ENCODE measurements around the gene VAV1.
"Not testable (repeated sequence)": the region's sequence is repeated elsewhere in the genome, so short reads cannot be mapped to it uniquely, and the experiment has no call there.

Gene VAV1

GRCh38 chr19:6868351-6868750, 95.8 kb downstream of the VAV1 start:
- no peaks in the 10 kb centered on the region for H3K4me1 ChIP-seq (ENCODE audit: insufficient read depth, low read length)
- no peaks in the 10 kb centered on the region for H3K27me3 ChIP-seq (ENCODE audit: insufficient read depth, low read length)
- H3K4me3 ChIP-seq (ENCODE audit: low read length) = no peak overlapping the region
- H3K9ac ChIP-seq (ENCODE audit: low read depth, low read length) = no peak overlapping the region
- no peaks in the 10 kb centered on the region for H3K36me3 ChIP-seq (ENCODE audit: insufficient read depth, low read depth, low read length)
- H3K27ac ChIP-seq (ENCODE audit: low read length) = no peak overlapping the region
- peaks cover 13% of the 10 kb centered on the region; the same call in 1 of the 2 replicates for H3K9me3 ChIP-seq (ENCODE audit: insufficient read depth, low read depth, low read length)

DNA sequence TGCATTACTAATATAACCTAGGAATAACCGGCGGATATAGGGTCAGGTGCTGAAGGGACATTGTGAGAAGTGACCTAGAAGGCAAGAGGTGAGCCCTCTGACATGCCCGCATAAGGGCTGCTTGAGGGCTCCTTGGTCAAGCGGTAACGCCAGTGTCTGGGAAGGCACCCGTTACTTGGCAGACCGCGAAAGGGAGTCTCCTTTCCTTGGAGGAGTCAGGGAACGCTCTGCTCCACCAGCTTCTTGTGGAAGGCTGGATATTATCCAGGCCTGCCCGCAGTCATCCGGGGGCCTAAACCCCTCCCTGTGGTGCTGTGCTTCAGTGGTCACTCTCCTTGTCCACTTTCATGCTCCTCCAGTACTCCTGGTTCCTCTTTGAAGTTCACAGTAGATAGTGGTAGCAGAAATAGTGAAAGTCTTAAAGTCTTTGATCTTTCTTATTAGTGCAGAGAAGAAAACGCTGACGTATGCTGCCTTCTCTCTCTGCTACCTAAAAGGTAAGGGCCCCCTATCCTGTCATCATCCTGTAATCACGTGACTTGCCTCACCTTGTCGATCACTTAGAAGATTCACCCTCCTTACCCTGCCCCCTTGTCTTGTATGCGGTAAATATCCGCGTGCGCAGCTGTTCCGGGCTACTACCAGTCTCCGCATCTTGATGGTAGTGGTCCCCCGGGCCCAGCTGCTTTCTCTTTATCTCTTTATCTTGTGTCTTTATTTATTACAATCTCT, 96.8 kb downstream of the VAV1 start:
- H3K4me1 ChIP-seq (ENCODE audit: insufficient read depth, low read length); H3K4me3 ChIP-seq (ENCODE audit: low read length); H3K27ac ChIP-seq (ENCODE audit: low read length); H3K9ac ChIP-seq (ENCODE audit: low read depth, low read length); H3K36me3 ChIP-seq (ENCODE audit: insufficient read depth, low read depth, low read length); H3K27me3 ChIP-seq (ENCODE audit: insufficient read depth, low read length): not testable (repeated sequence)
- H3K9me3 ChIP-seq (ENCODE audit: insufficient read depth, low read depth, low read length) = peaks cover 23% of the 10 kb centered on the region; the same call in 1 of the 2 replicates

DNA sequence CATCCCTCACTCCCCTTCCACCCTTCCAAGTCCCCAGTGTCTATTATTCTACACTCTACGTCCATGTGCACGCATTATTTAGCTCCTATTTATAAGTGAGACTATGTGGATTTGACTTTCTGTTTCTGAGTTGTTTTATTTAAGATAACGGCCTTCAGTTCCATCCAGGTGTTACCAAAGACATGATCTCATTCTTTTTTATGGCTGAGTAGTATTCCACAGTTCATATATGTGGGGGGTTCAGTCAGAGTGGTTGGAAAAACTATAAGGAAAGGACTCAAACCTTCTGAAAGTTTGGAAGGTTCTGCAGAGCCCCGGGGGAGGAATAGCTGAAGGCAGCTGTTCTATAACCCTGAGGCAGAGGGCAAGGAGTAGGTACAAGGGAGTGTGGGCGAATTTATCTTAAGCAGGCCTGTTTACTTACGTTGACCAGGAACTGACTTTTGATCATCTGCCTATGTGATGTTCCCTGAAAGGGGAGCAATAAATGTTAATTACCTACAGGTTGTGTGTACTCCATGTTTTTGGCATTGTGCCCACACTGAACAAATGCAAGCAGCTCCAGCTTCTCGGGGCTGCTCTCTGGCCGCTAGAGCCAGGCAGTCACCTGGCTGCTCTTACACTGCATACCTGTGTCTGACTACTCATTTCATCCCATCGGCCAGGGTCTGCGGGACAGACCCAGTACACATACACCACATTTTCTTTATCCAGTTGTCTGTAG, 101.4 kb downstream of the VAV1 start:
- Histone ChIP-seq H3K9me3 (ENCODE audit: insufficient read depth, low read depth, low read length) (peaks cover 64% of the 10 kb centered on the region), H3K4me1 (ENCODE audit: insufficient read depth, low read length) (no peaks in the 10 kb centered on the region), H3K27ac (ENCODE audit: low read length) (no peak overlapping the region)

DNA sequence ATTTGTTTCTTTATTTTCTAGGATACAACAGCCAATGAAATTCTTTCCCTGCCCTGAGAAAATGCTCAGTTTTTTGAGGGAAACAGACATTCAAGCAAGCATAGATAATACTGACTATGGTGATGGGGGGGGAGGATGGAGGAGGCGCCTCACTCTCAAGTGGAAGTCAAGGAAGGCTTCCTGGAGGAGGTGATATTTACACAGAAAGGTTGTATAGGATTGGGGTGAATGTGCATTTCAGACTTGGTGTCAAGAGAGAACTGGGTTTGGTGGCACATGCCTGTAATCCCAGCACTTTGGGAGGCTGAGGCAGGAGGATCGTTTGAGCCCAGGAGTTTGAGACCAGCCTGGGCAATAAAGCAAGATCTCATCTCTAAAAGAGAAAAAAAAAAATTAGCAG, 102.7 kb downstream of the VAV1 start:
- no peak overlapping the region for H3K27ac ChIP-seq (ENCODE audit: low read length)
- H3K9ac ChIP-seq (ENCODE audit: low read depth, low read length) = no peak overlapping the region
- H3K36me3 ChIP-seq (ENCODE audit: insufficient read depth, low read depth, low read length) = no peaks in the 10 kb centered on the region
- peaks cover 78% of the 10 kb centered on the region for H3K9me3 ChIP-seq (ENCODE audit: insufficient read depth, low read depth, low read length)
- no peak overlapping the region for H3K4me3 ChIP-seq (ENCODE audit: low read length)
- H3K27me3 ChIP-seq (ENCODE audit: insufficient read depth, low read length) = no peaks in the 10 kb centered on the region
- no peaks in the 10 kb centered on the region for H3K4me1 ChIP-seq (ENCODE audit: insufficient read depth, low read length)

More for the DNA sequence above, 101.4 kb downstream of the VAV1 start:
- Histone ChIP-seq H3K27me3 (ENCODE audit: insufficient read depth, low read length) (no peaks in the 10 kb centered on the region), H3K9ac (ENCODE audit: low read depth, low read length) (no peak overlapping the region), H3K4me3 (ENCODE audit: low read length) (no peak overlapping the region), H3K36me3 (ENCODE audit: insufficient read depth, low read depth, low read length) (no peaks in the 10 kb centered on the region)

DNA sequence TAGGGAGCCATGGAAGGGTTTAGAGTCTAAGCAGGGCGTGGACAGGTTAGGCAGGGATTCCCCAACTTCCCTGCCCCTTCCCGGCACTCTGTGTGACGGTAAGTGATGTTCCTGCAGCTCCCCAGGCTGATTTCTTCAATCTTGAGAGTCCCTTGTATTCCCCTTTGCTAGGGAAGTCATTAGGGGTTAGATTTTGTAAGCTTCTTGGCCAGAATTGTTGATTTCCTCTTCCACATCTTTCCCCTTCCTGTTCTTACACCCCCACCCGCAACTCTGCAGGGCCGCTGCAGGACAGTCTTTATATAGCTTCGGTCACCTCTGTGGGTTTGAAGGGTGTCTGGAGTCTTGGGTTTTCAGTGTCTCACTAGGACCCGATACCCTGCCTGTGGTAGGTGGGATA, 104.2 kb downstream of the VAV1 start:
- Histone ChIP-seq H3K36me3 (ENCODE audit: insufficient read depth, low read depth, low read length) (no peaks in the 10 kb centered on the region), H3K27me3 (ENCODE audit: insufficient read depth, low read length) (no peaks in the 10 kb centered on the region), H3K4me1 (ENCODE audit: insufficient read depth, low read length) (no peaks in the 10 kb centered on the region), H3K9me3 (ENCODE audit: insufficient read depth, low read depth, low read length) (peaks cover 85% of the 10 kb centered on the region), H3K9ac (ENCODE audit: low read depth, low read length) (no peak overlapping the region), H3K4me3 (ENCODE audit: low read length) (no peak overlapping the region), H3K27ac (ENCODE audit: low read length) (no peak overlapping the region)

GRCh38 chr19:6877766-6878165, 105.3 kb downstream of the VAV1 start:
- H3K9me3 ChIP-seq (ENCODE audit: insufficient read depth, low read depth, low read length) = peaks cover 88% of the 10 kb centered on the region
- H3K27me3 ChIP-seq (ENCODE audit: insufficient read depth, low read length) = no peaks in the 10 kb centered on the region
- H3K4me3 ChIP-seq (ENCODE audit: low read length) = no peak overlapping the region
- no peak overlapping the region for H3K9ac ChIP-seq (ENCODE audit: low read depth, low read length)
- H3K4me1 ChIP-seq (ENCODE audit: insufficient read depth, low read length) = no peaks in the 10 kb centered on the region
- H3K36me3 ChIP-seq (ENCODE audit: insufficient read depth, low read depth, low read length) = no peaks in the 10 kb centered on the region
- H3K27ac ChIP-seq (ENCODE audit: low read length) = no peak overlapping the region

GRCh38 chr19:6886277-6886897, 113.9 kb downstream of the VAV1 start:
- no peaks in the 10 kb centered on the region for H3K4me1 ChIP-seq (ENCODE audit: insufficient read depth, low read length)
- no peak overlapping the region for H3K27ac ChIP-seq (ENCODE audit: low read length)
- H3K27me3 ChIP-seq (ENCODE audit: insufficient read depth, low read length) = no peaks in the 10 kb centered on the region
- no peaks in the 10 kb centered on the region for H3K36me3 ChIP-seq (ENCODE audit: insufficient read depth, low read depth, low read length)
- H3K9me3 ChIP-seq (ENCODE audit: insufficient read depth, low read depth, low read length) = peaks cover 60% of the 10 kb centered on the region
- H3K9ac ChIP-seq (ENCODE audit: low read depth, low read length) = no peak overlapping the region
- H3K4me3 ChIP-seq (ENCODE audit: low read length) = no peak overlapping the region

GRCh38 chr19:6887316-6887715, 114.8 kb downstream of the VAV1 start, which contains the start of gene ADGRE1:
ADGRE1 (plus strand) TSS chr19:6887579; CDS start chr19:6887609, 30 bp downstream.
- Histone ChIP-seq H3K27me3 (ENCODE audit: insufficient read depth, low read length) (no peaks in the 10 kb centered on the region), H3K9ac (ENCODE audit: low read depth, low read length) (no peak within 1 kb of the TSS), H3K27ac (ENCODE audit: low read length) (no peak within 1 kb of the TSS), H3K9me3 (ENCODE audit: insufficient read depth, low read depth, low read length) (peaks cover 62% of the 10 kb centered on the region), H3K36me3 (ENCODE audit: insufficient read depth, low read depth, low read length) (no peaks in the 10 kb centered on the region), H3K4me1 (ENCODE audit: insufficient read depth, low read length) (no peaks in the 10 kb centered on the region), H3K4me3 (ENCODE audit: low read length) (no peak within 1 kb of the TSS)

DNA sequence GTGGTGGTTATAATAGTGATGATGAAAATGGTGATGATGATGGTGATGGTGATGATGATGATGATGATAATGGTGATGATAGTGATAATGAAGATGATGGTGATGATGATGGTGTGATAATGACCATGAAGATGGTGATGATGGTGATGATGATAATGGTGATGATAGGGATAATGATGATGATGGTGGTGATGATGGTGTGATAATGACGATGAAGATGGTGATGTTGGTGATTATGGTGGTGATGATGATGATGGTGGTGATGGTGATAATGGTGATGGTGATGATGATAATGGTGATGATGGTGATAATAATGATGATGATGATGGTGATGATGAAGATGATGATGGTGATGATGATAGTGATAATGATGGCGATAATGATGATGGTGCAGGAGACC, 116.5 kb downstream of the VAV1 start:
- H3K4me3 ChIP-seq (ENCODE audit: low read length) = no peak overlapping the region
- H3K9me3 ChIP-seq (ENCODE audit: insufficient read depth, low read depth, low read length) = peaks cover 69% of the 10 kb centered on the region
- no peak overlapping the region for H3K27ac ChIP-seq (ENCODE audit: low read length)
- H3K27me3 ChIP-seq (ENCODE audit: insufficient read depth, low read length) = no peaks in the 10 kb centered on the region
- no peaks in the 10 kb centered on the region for H3K4me1 ChIP-seq (ENCODE audit: insufficient read depth, low read length)
- H3K9ac ChIP-seq (ENCODE audit: low read depth, low read length) = no peak overlapping the region
- H3K36me3 ChIP-seq (ENCODE audit: insufficient read depth, low read depth, low read length) = no peaks in the 10 kb centered on the region

DNA sequence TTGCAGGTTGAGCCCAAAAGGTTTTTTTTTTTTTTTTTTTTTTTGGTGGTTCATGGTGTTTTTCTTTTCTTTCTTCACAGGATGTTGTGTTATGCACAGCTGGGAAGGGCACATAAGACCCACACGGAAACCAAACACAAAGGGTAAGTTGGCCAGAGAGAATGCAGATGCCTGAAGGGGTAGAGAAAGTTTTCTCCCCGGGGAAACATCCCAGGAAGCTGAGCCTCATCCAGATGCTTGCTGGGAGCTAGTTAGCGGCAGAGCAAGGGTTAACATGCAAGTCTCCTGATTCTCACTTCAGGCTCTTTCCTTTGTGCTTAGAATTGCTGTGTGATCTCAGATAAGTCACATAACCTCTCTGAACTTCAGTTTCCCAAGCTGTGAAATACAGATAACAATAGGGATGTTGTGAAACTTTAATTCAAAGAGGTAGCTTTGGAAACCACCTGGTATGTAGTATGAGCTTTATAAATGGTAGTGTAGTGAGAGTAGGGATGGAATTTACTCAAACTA, 117.9 kb downstream of the VAV1 start:
- no peaks in the 10 kb centered on the region for H3K4me1 ChIP-seq (ENCODE audit: insufficient read depth, low read length)
- no peak overlapping the region for H3K9ac ChIP-seq (ENCODE audit: low read depth, low read length)
- H3K4me3 ChIP-seq (ENCODE audit: low read length) = no peak overlapping the region
- H3K27ac ChIP-seq (ENCODE audit: low read length) = no peak overlapping the region
- H3K27me3 ChIP-seq (ENCODE audit: insufficient read depth, low read length) = no peaks in the 10 kb centered on the region
- H3K36me3 ChIP-seq (ENCODE audit: insufficient read depth, low read depth, low read length) = no peaks in the 10 kb centered on the region
- peaks cover 84% of the 10 kb centered on the region for H3K9me3 ChIP-seq (ENCODE audit: insufficient read depth, low read depth, low read length)

DNA sequence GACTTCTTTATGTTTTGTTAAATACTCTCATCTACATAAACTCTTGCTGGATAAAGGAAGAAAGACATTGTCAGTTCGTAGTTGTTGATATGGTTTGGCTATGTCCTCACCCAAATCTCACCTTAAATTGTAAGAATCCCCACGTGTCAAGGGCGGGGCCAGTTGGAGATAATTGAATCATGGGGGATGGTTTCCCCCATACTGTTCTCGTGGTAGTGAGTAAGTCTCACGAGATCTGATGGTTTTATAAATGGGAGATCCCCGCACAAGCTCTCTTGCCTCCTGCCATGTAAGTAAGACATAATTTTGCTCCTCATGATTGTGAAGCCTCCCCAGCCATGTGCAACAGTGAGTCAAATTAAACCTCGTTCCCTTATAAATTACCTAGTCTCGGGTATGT, 118.4 kb downstream of the VAV1 start:
- H3K9ac ChIP-seq (ENCODE audit: low read depth, low read length) = no peak overlapping the region
- peaks cover 89% of the 10 kb centered on the region for H3K9me3 ChIP-seq (ENCODE audit: insufficient read depth, low read depth, low read length)
- H3K27ac ChIP-seq (ENCODE audit: low read length) = no peak overlapping the region
- H3K27me3 ChIP-seq (ENCODE audit: insufficient read depth, low read length) = no peaks in the 10 kb centered on the region
- no peak overlapping the region for H3K4me3 ChIP-seq (ENCODE audit: low read length)
- H3K4me1 ChIP-seq (ENCODE audit: insufficient read depth, low read length) = no peaks in the 10 kb centered on the region
- no peaks in the 10 kb centered on the region for H3K36me3 ChIP-seq (ENCODE audit: insufficient read depth, low read depth, low read length)
